ENCODE results near the gene NPHP4. TPM values are rescaled to one million over a fixed set of nuclear protein-coding genes. Genes with fewer than 3 reads are reported as not detected.

The NPHP4 gene
- total RNA-seq, 1 experiment from 2014 or later = 20.0 TPM

GRCh38 chr1:5905436-5905835 lies 86.8 kb downstream of the NPHP4 start:
- Histone ChIP-seq H4K20me1 (ENCODE audit: insufficient read depth) (no peaks in the 10 kb centered on the region), H3K27me3 (ENCODE audit: insufficient read depth, low read length) (no peaks in the 10 kb centered on the region), H3K4me2 (ENCODE audit: low read length) (no peak overlapping the region), H3K4me3 (replicated peaks in 1 of 2; ENCODE audit: low read depth in 1 of 2, low read length in 2 of 2) (no peak overlapping the region), H3K4me1 (ENCODE audit: control insufficient read depth in 1 of 2, insufficient read depth in 2 of 2, low read length in 2 of 2) (no peaks in the 10 kb centered on the region), H3K9me3 (ENCODE audit: control insufficient read depth in 1 of 2, insufficient read depth in 1 of 2, low read depth in 1 of 2, low read length in 2 of 2) (no peaks in the 10 kb centered on the region), H3K9me2 (ENCODE audit: insufficient read depth) (no peaks in the 10 kb centered on the region), H3K36me3 (ENCODE audit: control insufficient read depth in 1 of 2, insufficient read depth in 2 of 2, low read length in 2 of 2) (peaks cover 0 to 3% of the 10 kb centered on the region in 2 experiments; a peak in 1 of 4 replicates), H3K9ac (ENCODE audit: low read length) (no peak overlapping the region), H2AFZ (ENCODE audit: low read depth, low read length, poor library complexity, severe bottlenecking) (no peak overlapping the region), H3K79me2 (ENCODE audit: insufficient read depth, low read length) (no peaks in the 10 kb centered on the region), H3K27ac (ENCODE audit: low read depth, low read length) (no peak overlapping the region)
- ChIA-PET CTCF (no interaction called here), POLR2A (no interaction called here), RAD21 (ENCODE audit: low non-redundant PET in 1 of 2, low total read pairs in 2 of 2, uncharacterized antibody in 2 of 2, unreplicated experiment in 2 of 2) (no interaction called here)
- TF ChIP-seq EZH2 (IDR thresholded peaks at IDR 0.05) = no peak
- no peak for TF ChIP-seq SIN3A (IDR thresholded peaks at IDR 0.05; ENCODE audit: low read depth)
- TF ChIP-seq MAX (IDR thresholded peaks at IDR 0.05) = no peak
- no peak for TF ChIP-seq SRF (IDR thresholded peaks at IDR 0.05; ENCODE audit: low read depth)
- TF ChIP-seq ELF1 (IDR thresholded peaks at IDR 0.05; ENCODE audit: borderline replicate concordance, low read depth) = no peak
- TF ChIP-seq EZH2phosphoT487 (IDR thresholded peaks at IDR 0.05; ENCODE audit: borderline replicate concordance) = no peak
- no peak for TF ChIP-seq ZFX (IDR thresholded peaks at IDR 0.05)
- TF ChIP-seq TCF7L2 (IDR thresholded peaks at IDR 0.05; ENCODE audit: borderline replicate concordance, extremely low read depth, insufficient read depth, insufficient read length) = no peak
- no peak for TF ChIP-seq JUND (IDR thresholded peaks at IDR 0.05)
- TF ChIP-seq POLR2AphosphoS5 (IDR thresholded peaks at IDR 0.05; ENCODE audit: low read depth, low read length) = no peak
- no peak for TF ChIP-seq FOSL1 (IDR thresholded peaks at IDR 0.05; ENCODE audit: low read depth)
- TF ChIP-seq CEBPB (IDR thresholded peaks at IDR 0.05; ENCODE audit: low read depth) = no peak
- no peak for TF ChIP-seq RAD21 (IDR thresholded peaks at IDR 0.05; ENCODE audit: low read depth)
- TF ChIP-seq CBX3 (IDR thresholded peaks at IDR 0.05; ENCODE audit: low read depth) = no peak
- TF ChIP-seq ATF3 (IDR thresholded peaks at IDR 0.05) = no peak
- no peak for TF ChIP-seq REST (IDR thresholded peaks at IDR 0.05; ENCODE audit: low read depth)
- no peak for TF ChIP-seq EGR1 (IDR thresholded peaks at IDR 0.05; ENCODE audit: low read depth)
- ATAC-seq (no peak), DNase-seq (ENCODE audit: low read depth, low spot score) (no peak)
- BruUV-seq (replicated peaks) = no TSS peak
- intact Hi-C loops (cut with micrococcal nuclease) = no loop called here
